Endothelial cell of umbilical vein (primary cell): ENCODE results near the gene GPR37L1. TPM values are rescaled to one million over a fixed set of nuclear protein-coding genes. Genes with fewer than 3 reads are reported as not detected.
"Not testable (repeated sequence)": the region's sequence is repeated elsewhere in the genome, so short reads cannot be mapped to it uniquely, and the experiment has no call there.

Source experiments
- BruUV-seq: library from RNA; stranded (reverse); fragments of 400-500 nt; replicated peaks from 2 replicates; lab custom pipeline; 2021; lab: Mats Ljungman, UMichigan
- CTCF ChIA-PET: fragments of 300-600, 350-600 bp; sonication (Branson Sonifier 250); formaldehyde crosslinking; loops from one replicate; lab custom pipeline; 2021; ENCODE audit warnings: antibody characterized with exemption, inconsistent platforms; lab: Charles Lee
- POLR2A ChIA-PET: fragments of 300-600, 350-600 bp; sonication (Branson Sonifier 250); formaldehyde crosslinking; loops from one replicate; lab custom pipeline; 2021; ENCODE audit warnings: antibody characterized with exemption, inconsistent platforms; lab: Charles Lee
- DNase-seq: peaks from one replicate; pipeline ENCODE4 v3.0.0-alpha.2; 2011; ENCODE audit warnings: low read depth, low spot score
- FAIRE-seq: peaks from 2 replicates; lab custom pipeline; 2011; peaks lifted over from hg19 to GRCh38; lab: Jason Lieb, UNC
- H2AFZ ChIP-seq: 2 replicates; pipeline ENCODE4 v1.6.0; 2012; ENCODE audit warnings: low read depth, low read length, control low read depth, inconsistent platforms
- H3K27ac ChIP-seq: 2 replicates; pipeline ENCODE4 v1.5.1; 2011; ENCODE audit warnings: low read depth, mild to moderate bottlenecking, control low read depth, low read length, moderate library complexity; ENCODE audit not compliant: insufficient read depth
- H3K27me3 ChIP-seq, 2 experiments: 2 replicates each; pipeline versions ENCODE4 v1.6.0 to v1.6.1; 2011; ENCODE audit warnings: low read length in 2 of 2, mixed read lengths in 1 of 2; ENCODE audit not compliant: control insufficient read depth in 2 of 2, insufficient read depth in 2 of 2
- H3K36me3 ChIP-seq, 2 experiments: 2 replicates in 1 of 2; 3 replicates in 1 of 2; pipeline ENCODE4 v1.5.1; 2011; ENCODE audit warnings: low read length in 2 of 2, mild to moderate bottlenecking in 1 of 2, moderate library complexity in 1 of 2; ENCODE audit not compliant: control insufficient read depth in 2 of 2, insufficient read depth in 2 of 2; ENCODE audit errors: extremely low read depth in 1 of 2
- H3K4me1 ChIP-seq: 3 replicates; pipeline ENCODE4 v1.5.1; 2011; ENCODE audit warnings: mild to moderate bottlenecking, low read length; ENCODE audit not compliant: control insufficient read depth, insufficient read depth; ENCODE audit errors: extremely low read depth
- H3K4me2 ChIP-seq: 2 replicates; pipeline ENCODE4 v1.6.1; 2011; ENCODE audit warnings: low read length, control low read depth, mixed read lengths; ENCODE audit not compliant: insufficient read depth
- H3K4me3 ChIP-seq, 3 experiments: fragments of 200-600 bp in 1 of 3; sonication (generic), shearing (Covaris generic) in 1 of 3; replicated peaks in 1 of 3; 2 replicates each; pipeline ENCODE4 v1.5.1; 2011 to 2016; ENCODE audit warnings: control low read depth in 3 of 3, low read length in 3 of 3, mild to moderate bottlenecking in 2 of 3, inconsistent platforms in 1 of 3, low read depth in 1 of 3, moderate library complexity in 1 of 3; ENCODE audit not compliant: insufficient read depth in 1 of 3
- H3K79me2 ChIP-seq: 2 replicates; pipeline ENCODE4 v1.6.0; 2012; ENCODE audit warnings: low read length, inconsistent platforms; ENCODE audit not compliant: control insufficient read depth, insufficient read depth
- H3K9ac ChIP-seq: replicated peaks from 2 replicates; pipeline ENCODE3; 2011; ENCODE audit warnings: low read length, control low read depth; ENCODE audit not compliant: insufficient read depth; ENCODE audit errors: extremely low read depth
- H3K9me1 ChIP-seq: replicated peaks from 3 replicates; pipeline ENCODE4 v1.6.0; 2011; ENCODE audit warnings: mild to moderate bottlenecking, low read length; ENCODE audit not compliant: control insufficient read depth, insufficient read depth; ENCODE audit errors: extremely low read depth
- H3K9me3 ChIP-seq: replicated peaks from 2 replicates; pipeline ENCODE4 v1.5.1; 2012; ENCODE audit warnings: low read length, inconsistent platforms; ENCODE audit not compliant: control insufficient read depth, insufficient read depth
- H4K20me1 ChIP-seq: replicated peaks from 2 replicates; pipeline ENCODE3; 2011; ENCODE audit warnings: mild to moderate bottlenecking, low read length; ENCODE audit not compliant: control insufficient read depth, insufficient read depth; ENCODE audit errors: extremely low read depth
- CTCF ChIP-seq, 2 donors: IDR thresholded peaks; 1 replicate in 1 of 2; 2 replicates in 1 of 2; pipeline ENCODE4 v1.5.1; 2011; ENCODE audit warnings: low read length in 2 of 2, mild to moderate bottlenecking in 2 of 2, moderate library complexity in 2 of 2, control low read depth in 1 of 2, inconsistent platforms in 1 of 2, low read depth in 1 of 2; ENCODE audit not compliant: insufficient read depth in 1 of 2; ENCODE audit errors: extremely low read depth in 1 of 2
- EZH2 ChIP-seq: IDR thresholded peaks from 2 replicates; pipeline ENCODE4 v1.6.1; 2012; ENCODE audit warnings: borderline replicate concordance, low read depth, mild to moderate bottlenecking, moderate library complexity, low read length, inconsistent platforms; ENCODE audit not compliant: severe bottlenecking
- FOS ChIP-seq: IDR thresholded peaks from 2 replicates; pipeline ENCODE4 v1.6.1; 2011; ENCODE audit warnings: mild to moderate bottlenecking, low read length, moderate library complexity, borderline replicate concordance; ENCODE audit not compliant: insufficient read depth
- GATA2 ChIP-seq: IDR thresholded peaks from 2 replicates; pipeline ENCODE4 v1.7.0; 2011; ENCODE audit warnings: low read depth, mild to moderate bottlenecking, moderate library complexity, mixed read lengths, low read length; ENCODE audit not compliant: insufficient read length, insufficient read depth
- JUN ChIP-seq: IDR thresholded peaks from 2 replicates; pipeline ENCODE4 v1.6.1; 2011; ENCODE audit warnings: borderline replicate concordance, low read depth; ENCODE audit not compliant: insufficient read length, insufficient read depth
- MYC ChIP-seq: IDR thresholded peaks from one replicate; pipeline ENCODE4 v1.6.1; 2011; ENCODE audit warnings: mild to moderate bottlenecking, low read depth, low read length
- POLR2A ChIP-seq: IDR thresholded peaks from 2 replicates; pipeline ENCODE4 v1.6.1; 2012; ENCODE audit warnings: low read depth, mild to moderate bottlenecking, control low read depth, low read length
- POLR2AphosphoS5 ChIP-seq: IDR thresholded peaks from 2 replicates; pipeline ENCODE4 v1.6.1; 2012; ENCODE audit warnings: low read depth, mild to moderate bottlenecking, control low read depth, low read length, moderate library complexity; ENCODE audit not compliant: insufficient read depth
- dilution Hi-C: fragments of 300-500 bp; cut with MboI; formaldehyde crosslinking; loops from one replicate; pipeline ENCODE4 v1.15.0; 2019; ENCODE audit warnings: low sequenced_read_pairs; ENCODE audit not compliant: extremely low pct_ligation_motif_present
- intact Hi-C: fragments of 100-400 bp; cut with micrococcal nuclease; formaldehyde crosslinking; loops from one replicate; pipeline ENCODE4 v1.10.0; 2022
- polyA plus RNA-seq, 4 experiments: library from polyadenylated mRNA; depleted of rRNA in 3 of 4; stranded (reverse) in 3 of 4; unstranded in 1 of 4; fragments of >200 nt; gene quantifications; 2 replicates each; pipeline versions ENCODE4 v1.2.1 to v1.2.3, GENCODE V29; 2011 to 2012; ENCODE audit warnings: missing spikeins in 1 of 4
- total RNA-seq: library from RNA; stranded (reverse); gene quantifications from 2 replicates; pipeline ENCODE4 v1.2.3, GENCODE V29; 2021

The GPR37L1 gene
- total and polyA plus RNA-seq, 2 donors (not counting 3 experiments of a cell fraction or from before 2014, with no cell fraction given): not detected

GRCh38 chr1:202110977-202111376, 11.7 kb upstream of the GPR37L1 start:
- ChIA-PET POLR2A (no interaction called here), CTCF (no interaction called here)
- H3K27me3 ChIP-seq: peaks cover 0 to 3% of the 10 kb centered on the region in 2 experiments
- intact Hi-C loops (no loop called here), dilution Hi-C loops (no loop called here)
- no peaks in the 10 kb centered on the region for H4K20me1 ChIP-seq
- H3K27ac ChIP-seq: no peak overlapping the region
- no TSS peak for BruUV-seq
- H3K9ac ChIP-seq: no peak overlapping the region
- no peaks in the 10 kb centered on the region for H3K79me2 ChIP-seq
- DNase-seq (no peak), FAIRE-seq (no peak)
- no peak overlapping the region for H3K4me3 ChIP-seq
- H3K4me2 ChIP-seq: no peak overlapping the region
- H3K36me3 ChIP-seq: no peaks in the 10 kb centered on the region
- H3K9me1 ChIP-seq: no peaks in the 10 kb centered on the region
- no peaks in the 10 kb centered on the region for H3K4me1 ChIP-seq
- no peak for TF ChIP-seq POLR2A
- no peak for TF ChIP-seq MYC
- no peak for TF ChIP-seq JUN
- no peak for TF ChIP-seq GATA2
- TF ChIP-seq CTCF (IDR thresholded peaks at IDR 0.05; ENCODE audit: extremely low read depth in 1 of 2, insufficient read depth in 1 of 2, low read depth in 1 of 2, low read length in 2 of 2): no peak
- TF ChIP-seq FOS: no peak
- no peak for TF ChIP-seq POLR2AphosphoS5
- no peak for TF ChIP-seq EZH2
- no peaks in the 10 kb centered on the region for H3K9me3 ChIP-seq
- no peak overlapping the region for H2AFZ ChIP-seq

- POLR2A ChIA-PET, intact Hi-C loops, H3K4me2 ChIP-seq: not testable (repeated sequence)
Measured at GRCh38 chr1:202111589-202111988, 11.1 kb upstream of the GPR37L1 start.

More at GRCh38 chr1:202111589-202111988, 11.1 kb upstream of the GPR37L1 start:
- H3K9ac ChIP-seq, H3K4me1 ChIP-seq, BruUV-seq, DNase-seq, H3K79me2 ChIP-seq, H3K36me3 ChIP-seq, H3K27me3 ChIP-seq, H3K27ac ChIP-seq, H3K4me3 ChIP-seq, H3K9me3 ChIP-seq, H4K20me1 ChIP-seq, FAIRE-seq, dilution Hi-C loops, H3K9me1 ChIP-seq, H2AFZ ChIP-seq: not testable (repeated sequence)
- CTCF ChIA-PET: interaction anchor here (2.0 to 3.5 kb wide), 2 partner anchors 11 to 105 kb away, joined by 5 to 16 read pairs; no protein-coding TSS in a partner anchor
